ENCODE data around the gene CLTC.

DNA sequence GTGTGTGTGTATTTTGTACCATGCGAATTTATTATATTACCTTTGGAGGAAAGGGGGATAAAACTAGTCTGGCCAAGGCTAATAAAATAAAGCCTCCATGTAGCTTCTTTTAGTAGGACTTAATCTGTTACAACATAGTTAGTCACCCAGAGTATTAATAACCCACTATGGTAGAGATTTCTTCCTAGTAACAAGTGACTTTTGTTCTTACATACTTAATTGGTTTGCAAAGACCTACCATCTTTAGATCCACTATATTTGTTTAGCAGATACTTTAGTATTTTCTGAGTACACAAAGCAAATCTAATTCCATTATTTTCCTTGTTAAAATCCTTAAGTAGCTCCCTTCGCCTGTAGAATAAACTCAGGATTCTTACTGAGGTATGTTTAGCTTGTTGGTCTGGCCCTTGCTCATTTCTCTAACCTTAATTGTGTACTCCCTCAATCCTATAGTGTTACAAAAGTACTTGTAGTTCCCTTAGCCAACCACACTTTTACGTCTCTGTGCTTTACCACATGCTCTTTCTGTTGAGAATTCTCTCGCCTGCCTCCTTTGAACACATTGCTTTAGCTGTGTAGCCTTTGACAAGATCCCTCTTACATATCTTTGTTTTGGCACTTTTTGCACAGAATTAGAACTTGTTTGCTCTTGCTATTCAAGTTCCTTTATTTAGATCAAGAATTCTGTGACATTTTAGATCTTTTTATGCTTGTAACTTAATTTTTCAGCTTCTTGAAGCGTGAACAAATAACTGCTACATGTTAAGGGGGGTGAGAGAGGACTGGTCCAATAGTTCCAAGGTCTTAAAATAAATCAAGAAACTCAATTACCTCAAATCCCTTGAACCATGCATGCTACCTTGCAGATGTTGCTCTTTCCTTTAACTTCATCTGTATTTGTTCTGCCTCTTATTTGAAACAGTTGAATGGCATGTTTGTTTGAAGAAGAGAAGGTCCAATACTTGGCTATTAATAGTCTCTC lies 23.8 kb downstream of the CLTC start:
- TF ChIP-seq, protein P1, sequence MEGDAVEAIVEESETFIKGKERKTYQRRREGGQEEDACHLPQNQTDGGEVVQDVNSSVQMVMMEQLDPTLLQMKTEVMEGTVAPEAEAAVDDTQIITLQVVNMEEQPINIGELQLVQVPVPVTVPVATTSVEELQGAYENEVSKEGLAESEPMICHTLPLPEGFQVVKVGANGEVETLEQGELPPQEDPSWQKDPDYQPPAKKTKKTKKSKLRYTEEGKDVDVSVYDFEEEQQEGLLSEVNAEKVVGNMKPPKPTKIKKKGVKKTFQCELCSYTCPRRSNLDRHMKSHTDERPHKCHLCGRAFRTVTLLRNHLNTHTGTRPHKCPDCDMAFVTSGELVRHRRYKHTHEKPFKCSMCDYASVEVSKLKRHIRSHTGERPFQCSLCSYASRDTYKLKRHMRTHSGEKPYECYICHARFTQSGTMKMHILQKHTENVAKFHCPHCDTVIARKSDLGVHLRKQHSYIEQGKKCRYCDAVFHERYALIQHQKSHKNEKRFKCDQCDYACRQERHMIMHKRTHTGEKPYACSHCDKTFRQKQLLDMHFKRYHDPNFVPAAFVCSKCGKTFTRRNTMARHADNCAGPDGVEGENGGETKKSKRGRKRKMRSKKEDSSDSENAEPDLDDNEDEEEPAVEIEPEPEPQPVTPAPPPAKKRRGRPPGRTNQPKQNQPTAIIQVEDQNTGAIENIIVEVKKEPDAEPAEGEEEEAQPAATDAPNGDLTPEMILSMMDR (IDR thresholded peaks at IDR 0.05), result no peak
- TF ChIP-seq POLR2A (IDR thresholded peaks at IDR 0.05), result no peak
